Caco-2 (cell line): ENCODE results near the gene PARD3. TPM values are rescaled to one million over a fixed set of nuclear protein-coding genes. Genes with fewer than 3 reads are reported as not detected.

Experiments used
- BruUV-seq: library from RNA; stranded (reverse); fragments of 400-500 nt; replicated peaks from 2 replicates; lab custom pipeline; 2021; lab: Mats Ljungman, UMichigan
- CTCF ChIA-PET: fragments of 300-600 bp; sonication (Branson Sonifier 250); formaldehyde crosslinking; loops from one replicate; lab custom pipeline; 2022; ENCODE audit warnings: antibody characterized with exemption; lab: Charles Lee
- POLR2A ChIA-PET: fragments of 300-600 bp; sonication (Branson Sonifier 250); formaldehyde crosslinking; loops from one replicate; lab custom pipeline; 2022; ENCODE audit warnings: antibody characterized with exemption; lab: Charles Lee
- DNase-seq, 2 experiments: peaks; one replicate each; pipeline versions ENCODE4 v3.0.0 to v3.0.0-alpha.2; 2020 to 2022
- H3K27me3 ChIP-seq: replicated peaks from 2 replicates; pipeline ENCODE4 v1.6.0; 2011; ENCODE audit warnings: low read length; ENCODE audit not compliant: control insufficient read depth, insufficient read depth
- H3K36me3 ChIP-seq: 2 replicates; pipeline ENCODE4 v1.5.1; 2011; ENCODE audit warnings: low read length; ENCODE audit not compliant: control insufficient read depth, insufficient read depth
- H3K4me1 ChIP-seq: fragments of 250-450 bp; sonication (Bioruptor Pico); 2 replicates; pipeline ENCODE4 v1.5.1; 2020; ENCODE audit warnings: mild to moderate bottlenecking
- H3K4me3 ChIP-seq: 2 replicates; pipeline ENCODE4 v1.5.1; 2011; ENCODE audit warnings: low read depth, mild to moderate bottlenecking, control low read depth, low read length
- H3K9me3 ChIP-seq: fragments of 250-450 bp; sonication (Bioruptor Pico); 2 replicates; pipeline ENCODE4 v1.5.1; 2020; ENCODE audit warnings: mild to moderate bottlenecking, moderate library complexity
- H3K27ac Mint-ChIP-seq: one replicate; pipeline ENCODE4 v1.8.0; 2022; ENCODE audit warnings: mixed read lengths; ENCODE audit not compliant: unreplicated experiment
- H3K27me3 Mint-ChIP-seq: one replicate; pipeline ENCODE4 v1.8.0; 2022; ENCODE audit warnings: mixed read lengths; ENCODE audit not compliant: insufficient read depth, unreplicated experiment
- H3K36me3 Mint-ChIP-seq: one replicate; pipeline ENCODE4 v1.8.0; 2022; ENCODE audit warnings: mild to moderate bottlenecking, mixed read lengths; ENCODE audit not compliant: insufficient read depth, unreplicated experiment
- H3K4me1 Mint-ChIP-seq: one replicate; pipeline ENCODE4 v1.8.0; 2022; ENCODE audit warnings: low read depth, mixed read lengths; ENCODE audit not compliant: unreplicated experiment
- H3K4me3 Mint-ChIP-seq: one replicate; pipeline ENCODE4 v1.8.0; 2022; ENCODE audit warnings: mild to moderate bottlenecking, moderate library complexity, mixed read lengths; ENCODE audit not compliant: unreplicated experiment
- H3K9me3 Mint-ChIP-seq: one replicate; pipeline ENCODE4 v1.8.0; 2022; ENCODE audit warnings: mixed read lengths; ENCODE audit not compliant: unreplicated experiment
- CTCF ChIP-seq, 2 experiments: fragments of 200-600 bp in 1 of 2; IDR thresholded peaks; 1 replicate in 1 of 2; 2 replicates in 1 of 2; pipeline versions ENCODE4 v1.5.1 to v1.8.0; 2011 to 2022; ENCODE audit warnings: antibody characterized with exemption in 1 of 2, control low read depth in 1 of 2, inconsistent platforms in 1 of 2, low read depth in 1 of 2, low read length in 1 of 2, mild to moderate bottlenecking in 1 of 2, moderate library complexity in 1 of 2; ENCODE audit not compliant: insufficient read depth in 1 of 2, severe bottlenecking in 1 of 2, unreplicated experiment in 1 of 2
- intact Hi-C: fragments of 100-400 bp; cut with micrococcal nuclease; formaldehyde crosslinking; loops from one replicate; pipeline ENCODE4 v1.10.0; 2022; ENCODE audit not compliant: unreplicated experiment
- total RNA-seq: library from RNA; stranded (reverse); gene quantifications from 2 replicates; pipeline ENCODE4 v1.2.3, GENCODE V29; 2022

The PARD3 gene
- total RNA-seq, 1 experiment from 2014 or later = 80.7 TPM

DNA sequence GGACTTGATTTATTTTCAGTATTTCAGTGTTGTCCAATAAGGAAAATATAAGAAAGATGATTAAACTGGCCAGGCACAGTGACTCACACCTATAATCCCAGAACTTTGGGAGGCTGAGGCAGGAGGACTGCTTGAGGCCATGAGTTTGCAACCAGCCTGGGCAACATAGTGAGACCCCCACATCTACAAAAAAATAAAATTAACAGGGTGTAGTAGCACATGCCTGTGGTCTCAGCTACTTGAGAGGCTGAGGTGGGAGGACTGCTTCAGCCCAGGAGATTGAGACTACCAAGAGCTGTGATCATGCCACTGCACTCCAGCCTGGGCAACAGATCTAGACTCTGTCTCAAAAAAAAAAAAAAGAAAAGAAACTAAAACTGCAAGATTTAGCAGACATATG lies 138.0 kb downstream of the PARD3 start:
- no peak for DNase-seq
- H3K9me3 ChIP-seq = no peaks in the 10 kb centered on the region
- no peak overlapping the region for H3K27ac Mint-ChIP-seq
- H3K36me3 Mint-ChIP-seq = peaks cover 11% of the 10 kb centered on the region
- intact Hi-C loops = no loop called here
- TF ChIP-seq CTCF (IDR thresholded peaks at IDR 0.05; ENCODE audit: insufficient read depth in 1 of 2, low read depth in 1 of 2, low read length in 1 of 2, severe bottlenecking in 1 of 2, unreplicated experiment in 1 of 2) = no peak
- H3K4me1 ChIP-seq = no peaks in the 10 kb centered on the region
- H3K27me3 ChIP-seq = no peaks in the 10 kb centered on the region
- no peaks in the 10 kb centered on the region for H3K27me3 Mint-ChIP-seq
- H3K9me3 Mint-ChIP-seq = no peaks in the 10 kb centered on the region
- no peak overlapping the region for H3K4me3 Mint-ChIP-seq
- no peaks in the 10 kb centered on the region for H3K36me3 ChIP-seq
- BruUV-seq = no TSS peak
- ChIA-PET CTCF (interaction anchor here (0.6 to 1.2 kb wide), 4 partner anchors 24 to 317 kb away, joined by 3 to 7 read pairs (median 4); no protein-coding TSS in a partner anchor), POLR2A (no interaction called here)
- H3K4me1 Mint-ChIP-seq = peaks cover 5% of the 10 kb centered on the region
- H3K4me3 ChIP-seq = no peak overlapping the region

DNA sequence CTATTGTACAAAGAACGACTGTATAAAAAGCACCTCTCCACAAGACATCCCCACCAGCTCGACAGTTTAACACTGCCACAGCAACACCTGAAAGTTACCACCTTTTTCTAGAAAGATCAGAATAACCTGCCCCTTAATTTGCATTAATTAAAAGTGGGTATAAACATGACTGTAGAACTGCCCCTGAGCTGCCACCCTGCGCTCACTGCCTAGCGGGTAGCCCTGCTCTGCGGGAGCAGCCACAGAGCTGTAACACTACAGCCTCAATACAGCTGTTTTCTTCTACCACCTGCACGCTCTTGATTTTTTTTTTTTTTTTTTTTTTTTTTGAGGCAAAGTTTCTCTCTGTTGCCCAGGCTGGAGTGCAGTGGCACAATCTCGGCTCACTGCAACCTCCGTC lies 140.9 kb downstream of the PARD3 start:
- no peak overlapping the region for H3K4me3 Mint-ChIP-seq
- no peaks in the 10 kb centered on the region for H3K4me1 ChIP-seq
- no peak for DNase-seq
- no peaks in the 10 kb centered on the region for H3K27me3 Mint-ChIP-seq
- TF ChIP-seq CTCF (IDR thresholded peaks at IDR 0.05; ENCODE audit: insufficient read depth in 1 of 2, low read depth in 1 of 2, low read length in 1 of 2, severe bottlenecking in 1 of 2, unreplicated experiment in 1 of 2) = no peak
- H3K4me1 Mint-ChIP-seq = peaks cover 2% of the 10 kb centered on the region
- BruUV-seq = no TSS peak
- peaks cover 6% of the 10 kb centered on the region for H3K36me3 Mint-ChIP-seq
- H3K27ac Mint-ChIP-seq = no peak overlapping the region
- no peak overlapping the region for H3K4me3 ChIP-seq
- ChIA-PET POLR2A (no interaction called here), CTCF (interaction anchor here (0.6 to 1.2 kb wide), 3 partner anchors 8 to 1056 kb away, joined by 4 to 6 read pairs (median 5); no protein-coding TSS in a partner anchor)
- no peaks in the 10 kb centered on the region for H3K9me3 ChIP-seq
- H3K9me3 Mint-ChIP-seq = no peaks in the 10 kb centered on the region
- H3K27me3 ChIP-seq = no peaks in the 10 kb centered on the region
- no peaks in the 10 kb centered on the region for H3K36me3 ChIP-seq
- intact Hi-C loops = no loop called here

DNA sequence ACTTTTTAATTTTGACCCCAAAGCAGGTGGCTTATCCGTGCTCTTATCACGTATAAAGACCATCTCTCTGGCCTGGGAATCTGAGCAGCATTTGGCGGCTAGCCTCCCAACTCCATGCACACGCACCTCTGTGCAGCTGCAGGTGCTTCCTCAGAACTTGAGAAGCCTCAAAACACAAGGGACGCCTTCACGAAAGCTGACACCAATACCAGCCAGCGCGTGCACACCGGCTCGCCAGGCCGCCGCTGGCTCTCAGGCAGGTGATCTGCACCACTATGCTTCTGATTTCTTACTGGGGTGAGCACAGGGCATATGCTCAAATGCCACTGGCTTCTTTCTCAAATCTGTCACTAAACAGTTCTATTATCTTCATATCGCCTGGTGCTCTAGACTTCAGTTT lies 145.0 kb downstream of the PARD3 start:
- Histone ChIP-seq H3K9me3 (no peaks in the 10 kb centered on the region), H3K4me3 (no peak overlapping the region), H3K27me3 (no peaks in the 10 kb centered on the region), H3K4me1 (peaks cover 15% of the 10 kb centered on the region), H3K36me3 (no peaks in the 10 kb centered on the region)
- intact Hi-C loops = no loop called here
- POLR2A ChIA-PET = no interaction called here
- CTCF ChIA-PET = no interaction called here
- no peak for DNase-seq
- no peaks in the 10 kb centered on the region for H3K36me3 Mint-ChIP-seq
- H3K9me3 Mint-ChIP-seq = no peaks in the 10 kb centered on the region
- H3K27ac Mint-ChIP-seq = no peak overlapping the region
- no peaks in the 10 kb centered on the region for H3K27me3 Mint-ChIP-seq
- no peak overlapping the region for H3K4me3 Mint-ChIP-seq
- BruUV-seq = no TSS peak
- peaks cover 29% of the 10 kb centered on the region for H3K4me1 Mint-ChIP-seq
- TF ChIP-seq CTCF (IDR thresholded peaks at IDR 0.05; ENCODE audit: insufficient read depth in 1 of 2, low read depth in 1 of 2, low read length in 1 of 2, severe bottlenecking in 1 of 2, unreplicated experiment in 1 of 2) = no peak
